Type B pancreatic cell (in vitro differentiated cells): Measurements from ENCODE around the gene PTGS1. TPM values are rescaled to one million over a fixed set of nuclear protein-coding genes. Genes with fewer than 3 reads are reported as not detected.

Experiments
- DNase-seq: peaks from one replicate; pipeline ENCODE4 v3.0.0; 2021; ENCODE audit warnings: mixed read lengths; ENCODE audit not compliant: unreplicated experiment; ENCODE audit errors: extremely low spot score
- H3K27ac Mint-ChIP-seq: 2 replicates; pipeline ENCODE4 v1.8.0; 2021; ENCODE audit warnings: mild to moderate bottlenecking, mixed read lengths
- H3K27me3 Mint-ChIP-seq: 2 replicates; pipeline ENCODE4 v1.8.0; 2021; ENCODE audit warnings: mixed read lengths
- H3K36me3 Mint-ChIP-seq: 2 replicates; pipeline ENCODE4 v1.8.0; 2021; ENCODE audit warnings: mixed read lengths
- H3K4me1 Mint-ChIP-seq: one replicate; pipeline ENCODE4 v1.8.0; 2021; ENCODE audit warnings: mixed read lengths; ENCODE audit not compliant: unreplicated experiment
- H3K4me3 Mint-ChIP-seq: 2 replicates; pipeline ENCODE4 v1.8.0; 2021; ENCODE audit warnings: mild to moderate bottlenecking, mixed read lengths
- H3K9me3 Mint-ChIP-seq: 2 replicates; pipeline ENCODE4 v1.8.0; 2021; ENCODE audit warnings: mixed read lengths
- total RNA-seq: library from RNA; stranded (reverse); gene quantifications from 2 replicates; pipeline ENCODE4 v1.2.1, GENCODE V29; 2021; ENCODE audit warnings: low replicate concordance
- TF ChIP-seq, protein P1 (sequence below): fragments of 200-600 bp; sonication (generic); conservative IDR thresholded peaks from 2 replicates; pipeline ENCODE4 v1.5.0; 2021; ENCODE audit warnings: antibody characterized with exemption, mild to moderate bottlenecking

PTGS1 gene
- total RNA-seq, 1 donor from 2014 or later, result 1.7 TPM

DNA sequence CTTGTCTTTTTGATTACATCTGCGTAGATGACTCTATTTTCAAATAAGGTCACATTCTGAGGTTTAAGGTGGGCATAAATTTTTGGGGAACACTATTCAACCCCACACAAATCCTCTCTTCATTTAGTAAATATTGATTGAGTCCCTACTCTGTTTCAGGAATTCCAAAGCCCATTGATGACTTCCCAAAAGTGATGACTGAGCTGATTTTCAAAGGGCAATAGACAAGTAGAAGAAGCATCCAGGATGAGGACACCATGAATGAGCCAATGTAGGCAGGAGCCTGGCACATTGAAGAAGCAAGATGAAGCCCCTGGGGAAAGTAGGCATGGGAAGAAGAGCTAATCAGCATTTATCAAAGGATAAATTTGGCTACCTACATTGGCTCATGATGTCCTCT is 71.7 kb downstream of the PTGS1 start:
- H3K36me3 Mint-ChIP-seq, result no peaks in the 10 kb centered on the region
- DNase-seq, result no peak
- TF ChIP-seq, protein P1, sequence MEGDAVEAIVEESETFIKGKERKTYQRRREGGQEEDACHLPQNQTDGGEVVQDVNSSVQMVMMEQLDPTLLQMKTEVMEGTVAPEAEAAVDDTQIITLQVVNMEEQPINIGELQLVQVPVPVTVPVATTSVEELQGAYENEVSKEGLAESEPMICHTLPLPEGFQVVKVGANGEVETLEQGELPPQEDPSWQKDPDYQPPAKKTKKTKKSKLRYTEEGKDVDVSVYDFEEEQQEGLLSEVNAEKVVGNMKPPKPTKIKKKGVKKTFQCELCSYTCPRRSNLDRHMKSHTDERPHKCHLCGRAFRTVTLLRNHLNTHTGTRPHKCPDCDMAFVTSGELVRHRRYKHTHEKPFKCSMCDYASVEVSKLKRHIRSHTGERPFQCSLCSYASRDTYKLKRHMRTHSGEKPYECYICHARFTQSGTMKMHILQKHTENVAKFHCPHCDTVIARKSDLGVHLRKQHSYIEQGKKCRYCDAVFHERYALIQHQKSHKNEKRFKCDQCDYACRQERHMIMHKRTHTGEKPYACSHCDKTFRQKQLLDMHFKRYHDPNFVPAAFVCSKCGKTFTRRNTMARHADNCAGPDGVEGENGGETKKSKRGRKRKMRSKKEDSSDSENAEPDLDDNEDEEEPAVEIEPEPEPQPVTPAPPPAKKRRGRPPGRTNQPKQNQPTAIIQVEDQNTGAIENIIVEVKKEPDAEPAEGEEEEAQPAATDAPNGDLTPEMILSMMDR, result no peak
- H3K4me1 Mint-ChIP-seq, result no peaks in the 10 kb centered on the region
- peaks cover 32% of the 10 kb centered on the region for H3K27me3 Mint-ChIP-seq
- H3K9me3 Mint-ChIP-seq, result peaks cover 5% of the 10 kb centered on the region
- H3K27ac Mint-ChIP-seq, result no peak overlapping the region
- no peak overlapping the region for H3K4me3 Mint-ChIP-seq

DNA sequence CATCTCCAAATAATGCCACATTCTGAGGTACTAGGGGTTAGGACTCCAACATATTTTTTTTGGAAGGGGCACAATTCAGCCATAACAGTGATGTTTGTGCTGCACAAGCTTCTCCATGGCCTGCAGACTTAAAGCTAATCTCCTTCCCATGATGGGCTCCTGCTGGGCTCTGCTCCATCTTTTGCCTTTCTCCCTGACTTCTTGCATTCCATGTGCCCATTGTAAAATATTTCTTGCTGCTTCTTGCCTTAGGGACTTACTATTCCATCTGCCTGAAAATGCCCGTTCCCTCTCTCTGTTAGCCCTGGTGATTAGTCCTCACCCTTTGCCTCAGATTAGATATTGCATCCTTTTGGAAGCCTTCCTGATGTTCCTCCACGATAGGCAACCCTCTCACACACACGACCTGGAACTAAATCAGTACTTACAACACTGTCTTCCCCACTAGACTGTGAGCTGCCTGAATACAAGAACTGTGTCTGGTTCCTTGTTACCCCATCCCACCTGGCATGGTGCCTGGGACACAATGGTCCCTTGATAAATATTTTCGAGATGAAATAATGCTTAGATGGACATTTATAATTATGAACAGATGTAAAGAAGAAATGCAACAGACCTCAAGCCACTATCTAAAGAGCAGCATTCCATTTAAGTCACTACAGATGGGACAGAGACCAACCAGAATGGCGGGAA is 73.4 kb downstream of the PTGS1 start:
- Mint-ChIP-seq H3K27ac (no peak overlapping the region), H3K27me3 (peaks cover 39% of the 10 kb centered on the region), H3K36me3 (no peaks in the 10 kb centered on the region), H3K9me3 (peaks cover 7% of the 10 kb centered on the region), H3K4me1 (no peaks in the 10 kb centered on the region), H3K4me3 (no peak overlapping the region)
- TF ChIP-seq, protein P1, result no peak
- DNase-seq, result no peak

Other genes starting within 250 kb of the PTGS1 start
- gene NDUFA8, start 211.2 kb upstream of the PTGS1 start, total RNA-seq, result 65.4 and 68.7 TPM in 2 replicates
- gene MORN5, start 211.1 kb upstream of the PTGS1 start, total RNA-seq, result 0.88 and 2.1 TPM in 2 replicates
- 0.48 and 10.0 TPM in 2 replicates for gene LHX6, start 142.1 kb upstream of the PTGS1 start, total RNA-seq
- gene RBM18, start 106.2 kb upstream of the PTGS1 start, total RNA-seq, result 23.3 and 24.2 TPM in 2 replicates
- 41.2 and 51.4 TPM in 2 replicates for gene MRRF, start 106.1 kb upstream of the PTGS1 start, total RNA-seq
- gene OR1J1, start 106.9 kb downstream of the PTGS1 start, total RNA-seq, result not detected in 2 replicates
- gene OR1J2, start 139.8 kb downstream of the PTGS1 start, total RNA-seq, result not detected in 2 replicates
- gene OR1J4, start 148.1 kb downstream of the PTGS1 start, total RNA-seq, result not detected in 2 replicates
- not detected in 2 replicates for gene OR1N1, start 156.3 kb downstream of the PTGS1 start, total RNA-seq
- gene OR1N2, start 182.1 kb downstream of the PTGS1 start, total RNA-seq, result not detected in 2 replicates
- gene OR1L8, start 212.4 kb downstream of the PTGS1 start, total RNA-seq, result not detected in 2 replicates
- not detected in 2 replicates for gene OR1Q1, start 243.7 kb downstream of the PTGS1 start, total RNA-seq